ENCODE results near the gene CRTC1. TPM values are rescaled to one million over a fixed set of nuclear protein-coding genes. Genes with fewer than 3 reads are reported as not detected.

CRTC1 gene
- total and polyA plus RNA-seq, 2 of the 13 experiments (the other 11 are each of a cell fraction or from before 2014, with no cell fraction given), result 2.0 to 2.7 TPM

DNA sequence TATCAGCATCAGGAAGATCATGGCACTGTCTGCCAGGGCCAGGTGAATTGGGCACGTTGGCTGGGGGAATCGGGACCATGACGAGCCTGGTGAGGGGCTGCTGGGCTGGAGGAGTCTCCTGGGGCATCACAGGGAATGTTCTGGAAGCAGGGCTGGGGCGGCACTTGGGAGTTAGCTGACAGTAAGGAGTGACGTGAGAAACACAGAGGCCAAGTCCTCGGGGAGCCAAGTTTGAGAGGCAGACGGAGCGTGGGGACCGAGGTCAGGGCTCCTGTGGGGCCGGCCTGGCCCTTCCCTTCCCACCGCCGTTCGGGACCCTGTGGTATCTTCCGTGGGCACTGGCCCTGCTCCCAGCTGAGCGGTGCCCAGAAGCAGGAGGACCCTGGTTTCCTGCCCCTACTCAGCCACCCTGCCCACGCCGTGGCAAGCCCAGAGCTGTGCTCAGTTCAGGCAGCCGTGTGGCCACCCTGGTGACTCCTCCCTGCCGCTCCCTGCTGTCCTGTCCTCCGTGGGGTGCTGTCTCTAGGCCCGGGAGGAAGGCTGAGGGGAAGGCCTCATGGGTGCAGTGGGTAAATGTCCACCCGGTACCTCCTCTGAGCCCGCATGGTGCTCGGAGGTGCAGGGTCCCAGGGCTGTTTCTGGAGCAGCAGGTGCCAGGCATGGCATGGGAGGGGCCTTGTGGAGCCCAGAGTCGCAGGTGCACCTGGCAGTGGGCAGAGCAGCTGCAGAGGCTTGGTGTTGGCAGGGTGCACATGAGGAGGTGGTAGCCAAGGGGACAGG, 25.2 kb downstream of the CRTC1 start:
- in situ Hi-C loops (cut with HindIII; ENCODE audit: extremely low pct_ligation_motif_present, low pct_unique_long_range_greater_than_20kb) (no loop called here), intact Hi-C loops (cut with micrococcal nuclease; ENCODE audit: unreplicated experiment) (no loop called here)
- Histone ChIP-seq H4K20me1 (ENCODE audit: insufficient read depth, low read length) (no peaks in the 10 kb centered on the region), H3K4me1 (ENCODE audit: insufficient read depth, low read length) (peaks cover 22% of the 10 kb centered on the region), H2AFZ (ENCODE audit: low read length) (no peak overlapping the region), H3K9me3 (ENCODE audit: low read length) (no peaks in the 10 kb centered on the region), H3K4me3 (replicated peaks in 1 of 3; ENCODE audit: insufficient read depth in 1 of 3, low read depth in 2 of 3, low read length in 3 of 3) (no peak overlapping the region), H3K9ac (ENCODE audit: insufficient read depth, low read depth, low read length) (no peak overlapping the region), H3K4me2 (ENCODE audit: low read depth, low read length) (no peak overlapping the region), H3K27me3 (ENCODE audit: control insufficient read depth in 1 of 2, insufficient read depth in 2 of 2, low read length in 2 of 2) (no peaks in the 10 kb centered on the region), H3K27ac (ENCODE audit: extremely low read length, insufficient read depth, low read length) (no peak overlapping the region), H3K36me3 (replicated peaks in 1 of 2; ENCODE audit: control insufficient read depth in 1 of 2, insufficient read depth in 2 of 2, low read length in 2 of 2) (no peaks in the 10 kb centered on the region), H3K79me2 (ENCODE audit: insufficient read depth, low read length) (peaks cover 26% of the 10 kb centered on the region)
- ATAC-seq (no peak), FAIRE-seq (no peak), DNase-seq (ENCODE audit: low spot score) (no peak)
- TF ChIP-seq HNRNPL (IDR thresholded peaks at IDR 0.05; ENCODE audit: low read depth, low read length), result 0 out of 2 replicates have a peak, but pooled peaks have one; percentile 58
- no peak for TF ChIP-seq PRMT3 (CRISPR knock-in tag; IDR thresholded peaks at IDR 0.05; ENCODE audit: borderline replicate concordance, low read depth)
- TF ChIP-seq MEF2D (CRISPR knock-in tag; IDR thresholded peaks at IDR 0.05), result no peak
- TF ChIP-seq ZNF652 (CRISPR knock-in tag; IDR thresholded peaks at IDR 0.05; ENCODE audit: borderline replicate concordance, low read depth), result no peak
- TF ChIP-seq SNRNP70 (IDR thresholded peaks at IDR 0.05; ENCODE audit: low read depth, low read length), result no peak
- TF ChIP-seq ZNF7 (CRISPR knock-in tag; IDR thresholded peaks at IDR 0.05), result no peak
- no peak for TF ChIP-seq ZBTB38 (CRISPR knock-in tag; IDR thresholded peaks at IDR 0.05)
- no TSS peak for BruUV-seq (replicated peaks)
- POLR2A ChIA-PET, result no interaction called here
- WGBS (ENCODE audit: low lambda C conversion rate), result 95% methylated on average over 20 of the region's 25 CpGs
- CTCF ChIA-PET (ENCODE audit: low intra/inter-chr PET ratio, low total read pairs), result no interaction called here

DNA sequence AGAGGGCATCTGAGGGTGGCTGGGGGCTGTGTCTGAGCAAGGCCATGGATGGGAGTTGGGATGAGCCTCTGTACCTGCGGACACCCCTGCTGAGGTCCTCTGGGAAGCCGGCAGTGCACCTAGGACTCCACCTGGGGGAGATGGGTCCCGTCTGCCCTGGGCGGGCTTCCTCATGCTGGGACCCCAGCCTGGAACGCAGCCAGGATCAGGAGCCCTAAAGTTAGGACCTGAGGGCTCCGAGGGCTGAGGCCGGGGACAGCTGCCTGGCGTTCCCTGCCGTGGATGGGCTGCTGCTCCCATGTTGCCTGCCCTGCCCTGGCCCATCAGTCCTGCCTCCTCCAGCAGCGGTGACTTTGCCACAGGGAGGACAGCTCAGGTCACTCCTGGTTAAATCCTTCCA, 26.1 kb downstream of the CRTC1 start:
- DNase-seq (ENCODE audit: low spot score) (no peak), ATAC-seq (no peak), FAIRE-seq (no peak)
- ChIA-PET CTCF (ENCODE audit: low intra/inter-chr PET ratio, low total read pairs) (no interaction called here), POLR2A (no interaction called here)
- no peak overlapping the region for H3K4me3 ChIP-seq (replicated peaks in 1 of 3; ENCODE audit: insufficient read depth in 1 of 3, low read depth in 2 of 3, low read length in 3 of 3)
- H3K79me2 ChIP-seq (ENCODE audit: insufficient read depth, low read length), result peaks cover 26% of the 10 kb centered on the region
- H3K9me3 ChIP-seq (ENCODE audit: low read length), result no peaks in the 10 kb centered on the region
- no CpG with 5 or more reads among the region's 10 CpGs for WGBS (ENCODE audit: low lambda C conversion rate)
- no peaks in the 10 kb centered on the region for H4K20me1 ChIP-seq (ENCODE audit: insufficient read depth, low read length)
- no peaks in the 10 kb centered on the region for H3K27me3 ChIP-seq (ENCODE audit: control insufficient read depth in 1 of 2, insufficient read depth in 2 of 2, low read length in 2 of 2)
- in situ Hi-C loops (cut with HindIII; ENCODE audit: extremely low pct_ligation_motif_present, low pct_unique_long_range_greater_than_20kb), result no loop called here
- H3K4me2 ChIP-seq (ENCODE audit: low read depth, low read length), result no peak overlapping the region
- H3K27ac ChIP-seq (ENCODE audit: extremely low read length, insufficient read depth, low read length), result no peak overlapping the region
- no peaks in the 10 kb centered on the region for H3K36me3 ChIP-seq (replicated peaks in 1 of 2; ENCODE audit: control insufficient read depth in 1 of 2, insufficient read depth in 2 of 2, low read length in 2 of 2)
- intact Hi-C loops (cut with micrococcal nuclease; ENCODE audit: unreplicated experiment), result no loop called here
- no TSS peak for BruUV-seq (replicated peaks)
- H3K9ac ChIP-seq (ENCODE audit: insufficient read depth, low read depth, low read length), result no peak overlapping the region
- no peak overlapping the region for H2AFZ ChIP-seq (ENCODE audit: low read length)
- H3K4me1 ChIP-seq (ENCODE audit: insufficient read depth, low read length), result peaks cover 31% of the 10 kb centered on the region
- TF ChIP-seq ETV5 (CRISPR knock-in tag; IDR thresholded peaks at IDR 0.05; ENCODE audit: borderline replicate concordance), result no peak
- no peak for TF ChIP-seq YEATS4 (CRISPR knock-in tag; IDR thresholded peaks at IDR 0.05; ENCODE audit: borderline replicate concordance)
- TF ChIP-seq, protein P1, sequence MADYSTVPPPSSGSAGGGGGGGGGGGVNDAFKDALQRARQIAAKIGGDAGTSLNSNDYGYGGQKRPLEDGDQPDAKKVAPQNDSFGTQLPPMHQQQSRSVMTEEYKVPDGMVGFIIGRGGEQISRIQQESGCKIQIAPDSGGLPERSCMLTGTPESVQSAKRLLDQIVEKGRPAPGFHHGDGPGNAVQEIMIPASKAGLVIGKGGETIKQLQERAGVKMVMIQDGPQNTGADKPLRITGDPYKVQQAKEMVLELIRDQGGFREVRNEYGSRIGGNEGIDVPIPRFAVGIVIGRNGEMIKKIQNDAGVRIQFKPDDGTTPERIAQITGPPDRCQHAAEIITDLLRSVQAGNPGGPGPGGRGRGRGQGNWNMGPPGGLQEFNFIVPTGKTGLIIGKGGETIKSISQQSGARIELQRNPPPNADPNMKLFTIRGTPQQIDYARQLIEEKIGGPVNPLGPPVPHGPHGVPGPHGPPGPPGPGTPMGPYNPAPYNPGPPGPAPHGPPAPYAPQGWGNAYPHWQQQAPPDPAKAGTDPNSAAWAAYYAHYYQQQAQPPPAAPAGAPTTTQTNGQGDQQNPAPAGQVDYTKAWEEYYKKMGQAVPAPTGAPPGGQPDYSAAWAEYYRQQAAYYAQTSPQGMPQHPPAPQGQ (CRISPR knock-in tag; IDR thresholded peaks at IDR 0.05; ENCODE audit: borderline replicate concordance), result no peak
- no peak for TF ChIP-seq ZBTB37 (CRISPR knock-in tag; IDR thresholded peaks at IDR 0.05)
- no peak for TF ChIP-seq PHF8 (CRISPR knock-in tag; IDR thresholded peaks at IDR 0.05)
- no peak for TF ChIP-seq ZNF235 (CRISPR knock-in tag; IDR thresholded peaks at IDR 0.05; ENCODE audit: borderline replicate concordance)
- no peak for TF ChIP-seq NFE2L2 (IDR thresholded peaks at IDR 0.05; ENCODE audit: low read length)
- TF ChIP-seq MAFF (IDR thresholded peaks at IDR 0.05; ENCODE audit: low read depth, low read length), result no peak

Measured in HepG2 (cell line).